ENCODE measurements around the gene TMEM164. TPM values are rescaled to one million over a fixed set of nuclear protein-coding genes. Genes with fewer than 3 reads are reported as not detected.
A peak's percentile ranks its signal among the peaks of the same experiment; 100 is the strongest.
"Not testable (repeated sequence)": the region's sequence is repeated elsewhere in the genome, so short reads cannot be mapped to it uniquely, and the experiment has no call there.

The TMEM164 gene
- total RNA-seq, 1 experiment from 2014 or later = 32.6 TPM

DNA sequence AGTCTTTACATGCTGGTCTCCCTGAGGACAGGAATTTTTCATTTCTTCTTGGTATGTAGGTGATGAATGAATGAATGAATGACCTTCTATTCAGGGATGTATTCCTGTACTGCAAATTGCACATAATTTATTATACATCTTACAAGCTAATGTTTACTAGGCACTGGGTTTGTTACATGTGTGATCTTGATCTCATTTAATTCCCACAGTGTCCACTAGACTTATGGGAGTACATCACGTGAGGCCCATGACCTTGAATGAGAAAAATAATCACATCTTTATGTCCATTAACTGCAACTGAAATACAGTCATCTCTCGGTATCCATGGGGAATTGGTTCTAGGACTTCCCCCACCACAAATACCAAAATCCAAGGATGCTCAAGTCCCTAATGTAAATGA is 150.3 kb downstream of the TMEM164 start:
- no TSS peak for BruUV-seq (replicated peaks)
- Mint-ChIP-seq H3K4me3 (ENCODE audit: low read depth, unreplicated experiment) (no peak overlapping the region), H3K9me3 (ENCODE audit: low read depth, unreplicated experiment) (no peaks in the 10 kb centered on the region), H3K27me3 (ENCODE audit: unreplicated experiment) (no peaks in the 10 kb centered on the region), H3K4me1 (ENCODE audit: low read depth, unreplicated experiment) (peaks cover 14% of the 10 kb centered on the region), H3K36me3 (ENCODE audit: insufficient read depth, unreplicated experiment) (no peaks in the 10 kb centered on the region), H3K27ac (ENCODE audit: unreplicated experiment) (no peak overlapping the region)
- TF ChIP-seq CTCF (IDR thresholded peaks at IDR 0.05; ENCODE audit: unreplicated experiment) = no peak
- intact Hi-C loops (cut with micrococcal nuclease; ENCODE audit: unreplicated experiment) = no loop called here
- CTCF ChIA-PET = no interaction called here
- DNase-seq = no peak

GRCh38 chrX:110153896-110154295 is 151.0 kb downstream of the TMEM164 start:
- no TSS peak for BruUV-seq (replicated peaks)
- no peaks in the 10 kb centered on the region for H3K27me3 Mint-ChIP-seq (ENCODE audit: unreplicated experiment)
- intact Hi-C loops (cut with micrococcal nuclease; ENCODE audit: unreplicated experiment) = no loop called here
- no peak for TF ChIP-seq CTCF (IDR thresholded peaks at IDR 0.05; ENCODE audit: unreplicated experiment)
- no peak overlapping the region for H3K4me3 Mint-ChIP-seq (ENCODE audit: low read depth, unreplicated experiment)
- no peaks in the 10 kb centered on the region for H3K9me3 Mint-ChIP-seq (ENCODE audit: low read depth, unreplicated experiment)
- H3K27ac Mint-ChIP-seq (ENCODE audit: unreplicated experiment) = no peak overlapping the region
- H3K36me3 Mint-ChIP-seq (ENCODE audit: insufficient read depth, unreplicated experiment) = no peaks in the 10 kb centered on the region
- H3K4me1 Mint-ChIP-seq (ENCODE audit: low read depth, unreplicated experiment) = peaks cover 14% of the 10 kb centered on the region
- CTCF ChIA-PET = interaction anchor here (1.9 to 2.4 kb wide), 2 partner anchors 8 to 264 kb away, joined by 6 read pairs; no protein-coding TSS in a partner anchor
- no peak for DNase-seq

DNA sequence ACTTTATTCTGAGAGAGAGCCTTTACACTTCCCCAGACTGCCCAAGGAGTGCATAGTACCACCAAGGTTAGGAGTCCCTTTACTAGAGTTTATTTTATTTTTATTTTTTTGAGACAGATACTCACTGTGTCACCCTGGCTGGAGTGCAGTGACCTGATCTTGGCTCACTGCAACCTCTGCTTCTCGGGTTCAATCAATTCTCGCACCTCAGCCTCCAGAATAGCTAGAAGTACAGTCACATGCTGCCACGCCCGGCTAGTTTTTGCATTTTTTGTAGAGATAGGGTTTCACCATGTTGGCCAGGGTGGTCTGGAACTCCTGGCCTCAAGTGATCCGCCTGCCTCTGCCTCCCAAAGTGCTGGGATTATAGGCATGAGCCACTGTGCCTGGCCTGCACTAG is 151.4 kb downstream of the TMEM164 start:
- H3K27ac Mint-ChIP-seq (ENCODE audit: unreplicated experiment); intact Hi-C loops (cut with micrococcal nuclease; ENCODE audit: unreplicated experiment); H3K27me3 Mint-ChIP-seq (ENCODE audit: unreplicated experiment); H3K36me3 Mint-ChIP-seq (ENCODE audit: insufficient read depth, unreplicated experiment); H3K4me3 Mint-ChIP-seq (ENCODE audit: low read depth, unreplicated experiment); DNase-seq; BruUV-seq (replicated peaks); H3K9me3 Mint-ChIP-seq (ENCODE audit: low read depth, unreplicated experiment): not testable (repeated sequence)
- CTCF ChIA-PET = interaction anchor here (1.3 to 2.4 kb wide), 3 partner anchors 8 to 264 kb away, joined by 3 to 6 read pairs (median 6); no protein-coding TSS in a partner anchor
- H3K4me1 Mint-ChIP-seq (ENCODE audit: low read depth, unreplicated experiment) = peaks cover 14% of the 10 kb centered on the region

DNA sequence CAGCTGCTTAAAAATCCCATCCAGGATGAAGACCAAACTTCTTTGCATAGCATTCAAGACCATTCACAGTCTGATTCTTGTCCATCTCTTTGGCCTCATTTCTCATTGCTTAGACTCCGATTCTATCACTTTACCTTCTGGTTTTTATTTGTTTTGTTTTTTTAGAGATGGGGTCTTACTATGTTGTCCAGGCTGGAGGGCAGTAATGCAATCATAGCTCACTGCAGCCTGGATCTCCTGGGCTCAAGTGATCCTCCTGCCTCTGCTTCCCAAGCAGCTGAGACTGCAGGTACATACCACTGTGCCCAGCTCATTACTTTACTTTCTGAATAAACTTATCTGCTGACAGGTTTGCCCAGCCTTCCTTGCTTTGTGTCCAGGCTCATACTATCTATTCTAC is 152.8 kb downstream of the TMEM164 start:
- CTCF ChIA-PET = interaction anchor here (1.9 to 2.4 kb wide), 2 partner anchors 10 to 263 kb away, joined by 6 read pairs; no protein-coding TSS in a partner anchor
- intact Hi-C loops (cut with micrococcal nuclease; ENCODE audit: unreplicated experiment) = loop anchor here (1.0 kb wide), 1 partner anchor 253 kb away; no protein-coding TSS in a partner anchor
- DNase-seq = no peak
- Mint-ChIP-seq H3K27me3 (ENCODE audit: unreplicated experiment) (no peaks in the 10 kb centered on the region), H3K4me1 (ENCODE audit: low read depth, unreplicated experiment) (peaks cover 14% of the 10 kb centered on the region), H3K36me3 (ENCODE audit: insufficient read depth, unreplicated experiment) (no peaks in the 10 kb centered on the region), H3K27ac (ENCODE audit: unreplicated experiment) (no peak overlapping the region), H3K9me3 (ENCODE audit: low read depth, unreplicated experiment) (no peaks in the 10 kb centered on the region), H3K4me3 (ENCODE audit: low read depth, unreplicated experiment) (no peak overlapping the region)
- TF ChIP-seq CTCF (IDR thresholded peaks at IDR 0.05; ENCODE audit: unreplicated experiment) = no peak
- no TSS peak for BruUV-seq (replicated peaks)

DNA sequence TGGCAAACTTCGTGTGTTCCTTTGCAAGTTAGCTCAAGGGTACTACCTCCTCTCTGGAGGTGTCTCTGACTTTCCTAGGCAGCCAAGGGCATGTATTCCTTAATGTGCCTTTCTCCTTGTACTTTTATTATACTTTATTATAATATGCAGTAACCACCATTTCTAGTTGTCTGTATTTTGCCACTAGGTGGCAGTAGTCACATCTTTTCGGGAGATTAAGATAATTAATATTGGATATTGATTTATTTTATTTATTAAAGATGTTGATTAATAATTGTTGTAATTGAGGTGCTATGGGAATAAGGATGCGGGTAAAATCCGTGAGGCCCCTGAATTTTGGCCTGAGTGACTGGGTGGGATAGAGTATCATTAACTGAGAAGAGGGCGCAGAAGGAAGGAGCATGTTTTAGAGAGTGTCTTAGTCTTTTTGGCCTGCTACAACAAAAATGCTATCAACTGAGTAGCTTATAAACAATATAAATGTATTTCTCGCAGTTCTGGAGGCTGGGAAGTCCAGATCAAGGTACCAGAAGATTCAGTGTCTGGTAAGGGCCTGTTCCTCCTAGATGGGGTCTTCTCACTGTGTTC is 153.3 kb downstream of the TMEM164 start:
- no peaks in the 10 kb centered on the region for H3K36me3 Mint-ChIP-seq (ENCODE audit: insufficient read depth, unreplicated experiment)
- no TSS peak for BruUV-seq (replicated peaks)
- no peaks in the 10 kb centered on the region for H3K9me3 Mint-ChIP-seq (ENCODE audit: low read depth, unreplicated experiment)
- DNase-seq = no peak
- H3K4me3 Mint-ChIP-seq (ENCODE audit: low read depth, unreplicated experiment) = no peak overlapping the region
- no peak overlapping the region for H3K27ac Mint-ChIP-seq (ENCODE audit: unreplicated experiment)
- CTCF ChIA-PET = interaction anchor here (2.4 kb wide), 1 partner anchor 262 kb away, joined by 6 read pairs; no protein-coding TSS in a partner anchor
- H3K4me1 Mint-ChIP-seq (ENCODE audit: low read depth, unreplicated experiment) = peaks cover 14% of the 10 kb centered on the region
- intact Hi-C loops (cut with micrococcal nuclease; ENCODE audit: unreplicated experiment) = loop anchor here (1.0 kb wide), 1 partner anchor 252 kb away; no protein-coding TSS in a partner anchor
- no peaks in the 10 kb centered on the region for H3K27me3 Mint-ChIP-seq (ENCODE audit: unreplicated experiment)
- peak; percentile 41 for TF ChIP-seq CTCF (IDR thresholded peaks at IDR 0.05; ENCODE audit: unreplicated experiment)
